DOHH2 (cell line): ENCODE measurements around the gene GOLGA5.

Experiments used
- EZH2phosphoT487 ChIP-seq: fragments of 200-600 bp; sonication (generic); IDR thresholded peaks from 2 replicates; pipeline ENCODE4 v1.6.1; 2017; ENCODE audit warnings: borderline replicate concordance, mild to moderate bottlenecking, antibody characterized with exemption, low read length, moderate library complexity, mixed read lengths
- TF ChIP-seq, protein P1 (sequence below): fragments of 200-600 bp; sonication (generic); IDR thresholded peaks from one replicate; pipeline ENCODE4 v1.5.1; 2014; ENCODE audit warnings: antibody characterized with exemption, mild to moderate bottlenecking, low read depth, low read length; ENCODE audit not compliant: poor library complexity, severe bottlenecking

DNA sequence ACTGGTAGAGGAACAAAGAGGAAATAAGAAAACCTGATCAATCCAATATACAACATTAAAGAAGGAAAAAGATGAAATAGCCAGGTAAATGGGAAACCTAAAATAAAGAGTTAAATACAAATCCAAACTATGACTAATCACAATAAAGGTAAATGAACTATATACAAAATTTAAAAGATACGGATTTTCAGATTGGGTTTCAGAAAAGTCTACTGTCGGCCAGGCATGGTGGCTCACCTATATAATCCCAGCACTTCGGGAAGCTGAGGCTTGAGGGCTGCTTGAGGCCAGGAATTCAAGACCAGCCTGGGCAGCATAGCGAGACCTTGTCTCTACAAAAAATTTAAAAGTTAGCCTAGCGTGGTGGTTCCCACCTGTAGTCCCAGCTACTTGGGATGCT, 89.0 kb downstream of the GOLGA5 start:
- TF ChIP-seq EZH2phosphoT487 = no peak
- TF ChIP-seq, protein P1, sequence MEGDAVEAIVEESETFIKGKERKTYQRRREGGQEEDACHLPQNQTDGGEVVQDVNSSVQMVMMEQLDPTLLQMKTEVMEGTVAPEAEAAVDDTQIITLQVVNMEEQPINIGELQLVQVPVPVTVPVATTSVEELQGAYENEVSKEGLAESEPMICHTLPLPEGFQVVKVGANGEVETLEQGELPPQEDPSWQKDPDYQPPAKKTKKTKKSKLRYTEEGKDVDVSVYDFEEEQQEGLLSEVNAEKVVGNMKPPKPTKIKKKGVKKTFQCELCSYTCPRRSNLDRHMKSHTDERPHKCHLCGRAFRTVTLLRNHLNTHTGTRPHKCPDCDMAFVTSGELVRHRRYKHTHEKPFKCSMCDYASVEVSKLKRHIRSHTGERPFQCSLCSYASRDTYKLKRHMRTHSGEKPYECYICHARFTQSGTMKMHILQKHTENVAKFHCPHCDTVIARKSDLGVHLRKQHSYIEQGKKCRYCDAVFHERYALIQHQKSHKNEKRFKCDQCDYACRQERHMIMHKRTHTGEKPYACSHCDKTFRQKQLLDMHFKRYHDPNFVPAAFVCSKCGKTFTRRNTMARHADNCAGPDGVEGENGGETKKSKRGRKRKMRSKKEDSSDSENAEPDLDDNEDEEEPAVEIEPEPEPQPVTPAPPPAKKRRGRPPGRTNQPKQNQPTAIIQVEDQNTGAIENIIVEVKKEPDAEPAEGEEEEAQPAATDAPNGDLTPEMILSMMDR = no peak
